Right atrium auricular region (tissue), 2 donors: Measurements from ENCODE around the gene MYL11. TPM values are rescaled to one million over a fixed set of nuclear protein-coding genes. Genes with fewer than 3 reads are reported as not detected.
"Not testable (repeated sequence)": the region's sequence is repeated elsewhere in the genome, so short reads cannot be mapped to it uniquely, and the experiment has no call there.

Source experiments
- DNase-seq: peaks from one replicate; pipeline ENCODE4 v3.0.0-alpha.2; 2019; ENCODE audit warnings: low spot score
- H3K27ac ChIP-seq, 2 donors: fragments of 200-600 bp; sonication (generic); 1 replicate in 1 of 2; 2 replicates in 1 of 2; pipeline ENCODE4 v1.5.1; 2016 to 2019
- H3K27me3 ChIP-seq, 2 donors: fragments of 200-600 bp; sonication (generic); one replicate each; pipeline versions ENCODE4 v1.5.1 to v1.6.0; 2017 to 2019
- H3K36me3 ChIP-seq: fragments of 200-600 bp; sonication (generic); one replicate; pipeline ENCODE4 v1.5.1; 2016
- H3K4me1 ChIP-seq, 2 donors: fragments of 200-600 bp; sonication (generic); one replicate each; pipeline versions ENCODE4 v1.5.1 to v1.6.0; 2017 to 2019
- H3K4me3 ChIP-seq, 2 donors: fragments of 200-600 bp; sonication (generic); 1 replicate in 1 of 2; 2 replicates in 1 of 2; pipeline ENCODE4 v1.5.1; 2017 to 2019; ENCODE audit warnings: mild to moderate bottlenecking in 1 of 2, moderate library complexity in 1 of 2
- H3K9me3 ChIP-seq, 2 donors: fragments of 200-600 bp; sonication (generic); one replicate each; pipeline ENCODE4 v1.5.1; 2019
- CTCF ChIP-seq, 2 donors: fragments of 200-600 bp; sonication (generic); IDR thresholded peaks; one replicate each; pipeline ENCODE4 v1.5.1; 2019; ENCODE audit warnings: antibody characterized with exemption in 2 of 2
- total RNA-seq, 2 donors: library from RNA; depleted of rRNA; stranded (reverse); fragments of >200 nt; gene quantifications; one replicate each; pipeline ENCODE4 v1.1.0, GENCODE V29; 2016

MYL11 gene
- total RNA-seq, 2 donors from 2014 or later: not detected

GRCh38 chr16:30382111-30382881 lies 7.7 kb downstream of the MYL11 start, which contains the start of gene SEPTIN1:
Gene SEPTIN1, minus strand, starts transcription at chr16:30382561. Its CDS starts 19 bp downstream, at chr16:30382542.
- no peak within 1 kb of the TSS for H3K4me3 ChIP-seq
- no peak within 1 kb of the TSS for H3K27ac ChIP-seq

GRCh38 chr16:30383521-30383920 lies 8.9 kb downstream of the MYL11 start:
- peaks cover 0 to 8% of the 10 kb centered on the region in 2 donors for H3K4me1 ChIP-seq
- H3K27ac ChIP-seq: no peak overlapping the region
- H3K4me3 ChIP-seq: no peak overlapping the region
- H3K36me3 ChIP-seq: no peaks in the 10 kb centered on the region
- no peak for DNase-seq
- H3K27me3 ChIP-seq: no peaks in the 10 kb centered on the region
- H3K9me3 ChIP-seq: no peaks in the 10 kb centered on the region
- no peak for TF ChIP-seq CTCF (IDR thresholded peaks at IDR 0.05)

More at GRCh38 chr16:30382111-30382881, 7.7 kb downstream of the MYL11 start, which contains the start of gene SEPTIN1:
- Histone ChIP-seq H3K4me1 (peaks cover 0 to 10% of the 10 kb centered on the region in 2 donors), H3K27me3 (no peaks in the 10 kb centered on the region), H3K9me3 (no peaks in the 10 kb centered on the region), H3K36me3 (no peaks in the 10 kb centered on the region)
- TF ChIP-seq CTCF (IDR thresholded peaks at IDR 0.05): no peak
- DNase-seq: no peak

GRCh38 chr16:30394592-30395154 lies 20.1 kb downstream of the MYL11 start:
- TF ChIP-seq CTCF (IDR thresholded peaks at IDR 0.05): no peak
- DNase-seq: peak; percentile 72
- peak overlapping the region; percentile 84 to 89 for H3K27ac ChIP-seq
- peaks cover 11% of the 10 kb centered on the region for H3K36me3 ChIP-seq
- no peaks in the 10 kb centered on the region for H3K27me3 ChIP-seq
- H3K9me3 ChIP-seq: no peaks in the 10 kb centered on the region
- peak overlapping the region; percentile 83 for H3K4me3 ChIP-seq
- peaks cover 0 to 26% of the 10 kb centered on the region in 2 donors for H3K4me1 ChIP-seq

- peaks cover 11% of the 10 kb centered on the region for H3K36me3 ChIP-seq
- peak within 1 kb of the TSS; percentile 83 for H3K4me3 ChIP-seq
- peak; percentile 83 for DNase-seq
- peaks cover 0 to 32% of the 10 kb centered on the region in 2 donors for H3K4me1 ChIP-seq
- H3K27me3 ChIP-seq: no peaks in the 10 kb centered on the region
- peak within 1 kb of the TSS; percentile 84 to 89 for H3K27ac ChIP-seq
- no peaks in the 10 kb centered on the region for H3K9me3 ChIP-seq
- peak; percentile 31 to 43 for TF ChIP-seq CTCF (IDR thresholded peaks at IDR 0.05)
Measured at GRCh38 chr16:30395155-30395991, 20.8 kb downstream of the MYL11 start, which contains the start of gene ZNF48. Gene ZNF48, plus strand, starts transcription at chr16:30395420. Its CDS starts 375 bp downstream, at chr16:30395795.

GRCh38 chr16:30395992-30396585 lies 21.5 kb downstream of the MYL11 start:
- peak overlapping the region; percentile 84 to 89 for H3K27ac ChIP-seq
- H3K9me3 ChIP-seq: no peaks in the 10 kb centered on the region
- H3K27me3 ChIP-seq: no peaks in the 10 kb centered on the region
- no peak for DNase-seq
- H3K4me1 ChIP-seq: peaks cover 0 to 38% of the 10 kb centered on the region in 2 donors
- H3K36me3 ChIP-seq: peaks cover 11% of the 10 kb centered on the region
- TF ChIP-seq CTCF (IDR thresholded peaks at IDR 0.05): no peak
- H3K4me3 ChIP-seq: peak overlapping the region; percentile 83

GRCh38 chr16:30396627-30397026 lies 22.0 kb downstream of the MYL11 start:
- DNase-seq, H3K9me3 ChIP-seq, H3K27ac ChIP-seq, H3K27me3 ChIP-seq, H3K4me3 ChIP-seq: not testable (repeated sequence)
- H3K4me1 ChIP-seq: peaks cover 0 to 40% of the 10 kb centered on the region in 2 donors
- H3K36me3 ChIP-seq: peaks cover 11% of the 10 kb centered on the region
